ENCODE data around the gene DHRS13. TPM values are rescaled to one million over a fixed set of nuclear protein-coding genes. Genes with fewer than 3 reads are reported as not detected.

Gene DHRS13
- total RNA-seq, 1 experiment from 2014 or later = 5.1 TPM

DNA sequence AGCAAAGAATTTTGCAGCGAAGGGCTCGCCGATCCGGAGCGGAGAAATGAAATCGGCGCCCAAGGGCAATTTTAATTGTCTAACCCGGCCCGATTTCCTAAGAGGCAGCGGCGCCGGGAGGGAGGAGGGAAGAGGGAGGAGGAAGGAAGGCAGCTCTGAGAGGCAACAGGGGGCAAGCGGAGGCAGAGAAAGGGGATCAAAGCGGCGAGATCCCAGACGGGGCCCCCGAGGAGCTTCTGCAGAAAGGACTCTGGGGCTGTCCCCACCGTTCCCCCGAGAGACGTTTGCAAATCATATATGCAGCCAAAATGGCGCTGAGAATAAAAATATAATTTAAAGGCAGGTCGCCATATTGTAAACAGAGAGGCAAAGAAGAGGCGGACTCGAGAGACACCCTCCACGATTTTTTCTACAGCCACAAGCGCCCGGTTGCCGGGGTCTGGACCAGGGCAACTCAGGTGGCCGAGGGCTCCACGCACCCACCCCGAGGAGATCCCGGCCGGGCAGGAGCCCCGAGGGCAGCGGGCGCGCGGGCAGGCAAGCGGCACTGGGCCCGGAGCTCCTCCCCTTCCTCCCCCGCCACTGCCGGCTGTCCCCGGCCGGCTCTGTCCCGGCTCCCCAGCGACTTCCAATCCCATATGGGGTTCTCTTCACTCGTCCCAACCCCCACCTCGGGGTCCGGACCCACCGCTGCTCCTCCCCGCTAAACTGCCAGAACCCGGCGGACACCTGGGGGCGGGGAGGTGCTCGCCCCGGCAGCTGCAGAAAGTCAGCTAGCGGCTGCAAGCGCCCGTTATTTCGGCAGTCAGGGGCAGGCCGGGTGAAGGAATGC, 46.5 kb upstream of the DHRS13 start:
- H3K27me3 ChIP-seq (ENCODE audit: low read length) = no peaks in the 10 kb centered on the region
- peaks cover 45% of the 10 kb centered on the region for H3K4me1 ChIP-seq (ENCODE audit: insufficient read depth, low read length)
- ATAC-seq = no peak
- H3K9me2 ChIP-seq (replicated peaks; ENCODE audit: low read length) = no peaks in the 10 kb centered on the region
- ChIA-PET CTCF (no interaction called here), POLR2A (ENCODE audit: unreplicated experiment) (interaction anchor here (0.5 to 0.6 kb wide), 2 partner anchors 221 to 230 kb away, joined by 3 read pairs; no protein-coding TSS in a partner anchor)
- peaks cover under 1% of the 10 kb centered on the region; the same call in 1 of the 2 replicates for H3K36me3 ChIP-seq (ENCODE audit: low read depth, low read length)
- peak overlapping the region; percentile 91 for H3K4me3 ChIP-seq (ENCODE audit: low read length)
- H2AFZ ChIP-seq (ENCODE audit: low read length) = peak overlapping the region; percentile 53
- no peaks in the 10 kb centered on the region for H3K9me3 ChIP-seq (ENCODE audit: low read length)
- intact Hi-C loops (cut with micrococcal nuclease) = loop anchor here (5.0 kb wide), 1 partner anchor 47 kb away; the partner anchor contains the start of gene DHRS13
- peak overlapping the region; percentile 99 for H3K27ac ChIP-seq (ENCODE audit: low read length)
- no peaks in the 10 kb centered on the region for H3F3A ChIP-seq (ENCODE audit: low read length, unreplicated experiment)
- peak; percentile 26 for DNase-seq
- H3K4me2 ChIP-seq (ENCODE audit: low read length) = peak overlapping the region; percentile 93
- TF ChIP-seq CTCF (conservative IDR thresholded peaks at IDR 0.05; ENCODE audit: low read depth, low read length) = no peak
- TF ChIP-seq EZH2phosphoT487 (IDR thresholded peaks at IDR 0.05; ENCODE audit: borderline replicate concordance, low read length) = no peak
- no peak for TF ChIP-seq EZH2 (IDR thresholded peaks at IDR 0.05; ENCODE audit: low read length, unreplicated experiment)
- no peaks in the 10 kb centered on the region for H4K20me1 ChIP-seq (ENCODE audit: low read length)
- no TSS peak for BruUV-seq (replicated peaks)
- H3K79me2 ChIP-seq (ENCODE audit: low read length) = peaks cover 62% of the 10 kb centered on the region
- H3K9ac ChIP-seq (ENCODE audit: low read length) = peak overlapping the region; percentile 100

GRCh38 chr17:28948873-28949184, 46.0 kb upstream of the DHRS13 start:
- peak overlapping the region; percentile 91 for H3K4me3 ChIP-seq (ENCODE audit: low read length)
- TF ChIP-seq EZH2 (IDR thresholded peaks at IDR 0.05; ENCODE audit: low read length, unreplicated experiment) (no peak), CTCF (conservative IDR thresholded peaks at IDR 0.05; ENCODE audit: low read depth, low read length) (no peak), EZH2phosphoT487 (IDR thresholded peaks at IDR 0.05; ENCODE audit: borderline replicate concordance, low read length) (no peak)
- H3K27ac ChIP-seq (ENCODE audit: low read length) = peak overlapping the region; percentile 99
- CTCF ChIA-PET = no interaction called here
- POLR2A ChIA-PET (ENCODE audit: unreplicated experiment) = no interaction called here
- H3K9ac ChIP-seq (ENCODE audit: low read length) = peak overlapping the region; percentile 100
- H3K36me3 ChIP-seq (ENCODE audit: low read depth, low read length) = peaks cover 6% of the 10 kb centered on the region; the same call in 1 of the 2 replicates
- BruUV-seq (replicated peaks) = TSS peak; percentile 22
- peak overlapping the region; percentile 93 for H3K4me2 ChIP-seq (ENCODE audit: low read length)
- H3K9me2 ChIP-seq (replicated peaks; ENCODE audit: low read length) = no peaks in the 10 kb centered on the region
- H3F3A ChIP-seq (ENCODE audit: low read length, unreplicated experiment) = no peaks in the 10 kb centered on the region
- no peaks in the 10 kb centered on the region for H3K9me3 ChIP-seq (ENCODE audit: low read length)
- H3K79me2 ChIP-seq (ENCODE audit: low read length) = peaks cover 68% of the 10 kb centered on the region
- H3K4me1 ChIP-seq (ENCODE audit: insufficient read depth, low read length) = peaks cover 45% of the 10 kb centered on the region
- peak overlapping the region; percentile 53; the same call in 1 of the 2 replicates for H2AFZ ChIP-seq (ENCODE audit: low read length)
- DNase-seq (no peak), ATAC-seq (no peak)
- intact Hi-C loops (cut with micrococcal nuclease) = loop anchor here (5.0 kb wide), 1 partner anchor 47 kb away; the partner anchor contains the start of gene DHRS13
- no peaks in the 10 kb centered on the region for H4K20me1 ChIP-seq (ENCODE audit: low read length)
- no peaks in the 10 kb centered on the region for H3K27me3 ChIP-seq (ENCODE audit: low read length)

- peak overlapping the region; percentile 100 for H3K9ac ChIP-seq (ENCODE audit: low read length)
- H3K27me3 ChIP-seq (ENCODE audit: low read length) = no peaks in the 10 kb centered on the region
- H3K9me3 ChIP-seq (ENCODE audit: low read length) = no peaks in the 10 kb centered on the region
- no peaks in the 10 kb centered on the region for H3F3A ChIP-seq (ENCODE audit: low read length, unreplicated experiment)
- ChIA-PET POLR2A (ENCODE audit: unreplicated experiment) (no interaction called here), CTCF (no interaction called here)
- no peak for TF ChIP-seq CTCF (conservative IDR thresholded peaks at IDR 0.05; ENCODE audit: low read depth, low read length)
- no peak overlapping the region for H2AFZ ChIP-seq (ENCODE audit: low read length)
- H3K4me1 ChIP-seq (ENCODE audit: insufficient read depth, low read length) = peaks cover 45% of the 10 kb centered on the region
- H3K79me2 ChIP-seq (ENCODE audit: low read length) = peaks cover 73% of the 10 kb centered on the region
- peak overlapping the region; percentile 99 for H3K27ac ChIP-seq (ENCODE audit: low read length)
- intact Hi-C loops (cut with micrococcal nuclease) = loop anchor here (5.0 kb wide), 1 partner anchor 46 kb away; the partner anchor contains the start of gene DHRS13
- peaks cover 11% of the 10 kb centered on the region; the same call in 1 of the 2 replicates for H3K36me3 ChIP-seq (ENCODE audit: low read depth, low read length)
- no peaks in the 10 kb centered on the region for H3K9me2 ChIP-seq (replicated peaks; ENCODE audit: low read length)
- no TSS peak for BruUV-seq (replicated peaks)
- ATAC-seq = no peak
- no peaks in the 10 kb centered on the region for H4K20me1 ChIP-seq (ENCODE audit: low read length)
- peak overlapping the region; percentile 91 for H3K4me3 ChIP-seq (ENCODE audit: low read length)
- peak overlapping the region; percentile 93 for H3K4me2 ChIP-seq (ENCODE audit: low read length)
- peak; percentile 60 for DNase-seq
These were observed 45.5 kb upstream of the DHRS13 start for GRCh38 chr17:28948342-28948741.
